Right lobe of liver (tissue), 6 donors: ENCODE measurements around the gene SHISAL2A. TPM values are rescaled to one million over a fixed set of nuclear protein-coding genes. Genes with fewer than 3 reads are reported as not detected.

Experiments
- ATAC-seq, 4 donors: fragments of 200-7000 bp; cut with Tn5 transposase; one replicate each; pipeline ENCODE4 v1.9.1; 2020; ENCODE audit warnings: mild to moderate bottlenecking in 4 of 4, moderate library complexity in 4 of 4
- DNase-seq, 3 donors: peaks; one replicate each; pipeline ENCODE4 v3.0.0-alpha.2; 2020
- H3K27ac ChIP-seq, 3 donors: fragments of 200-600 bp; one replicate each; pipeline ENCODE4 v1.8.0; 2022
- H3K27me3 ChIP-seq, 2 donors: fragments of 200-600 bp; one replicate each; pipeline ENCODE4 v1.8.0; 2022
- H3K36me3 ChIP-seq, 4 donors: fragments of 200-600 bp; sonication (generic) in 1 of 4; one replicate each; pipeline versions ENCODE4 v1.5.1 to v1.8.0; 2017 to 2022; ENCODE audit warnings: control low read depth in 1 of 4
- H3K4me1 ChIP-seq, 4 donors: fragments of 200-600 bp; sonication (generic) in 1 of 4; one replicate each; pipeline versions ENCODE4 v1.5.1 to v1.8.0; 2017 to 2022; ENCODE audit warnings: control low read depth in 1 of 4
- H3K4me3 ChIP-seq, 3 donors: fragments of 200-600 bp; one replicate each; pipeline ENCODE4 v1.8.0; 2022
- H3K9me3 ChIP-seq, 4 donors: fragments of 200-600 bp; sonication (generic) in 1 of 4; one replicate each; pipeline versions ENCODE4 v1.5.1 to v1.8.0; 2017 to 2022; ENCODE audit warnings: control low read depth in 1 of 4
- CTCF ChIP-seq, 4 donors: fragments of 200-600 bp in 3 of 4; fragments of 450-650 bp in 1 of 4; IDR thresholded peaks; one replicate each; pipeline versions ENCODE4 v1.5.1 to v1.8.0; 2016 to 2022; ENCODE audit warnings: antibody characterized with exemption in 4 of 4, mild to moderate bottlenecking in 2 of 4
- POLR2A ChIP-seq: fragments of 450-650 bp; IDR thresholded peaks from one replicate; pipeline ENCODE4 v1.6.1; 2017; ENCODE audit warnings: antibody characterized with exemption, mild to moderate bottlenecking
- WGBS: methylation state at CpG from one replicate; pipeline ENCODE4 v1.1.6; 2018; ENCODE audit warnings: low coverage, low lambda C conversion rate; ENCODE audit not compliant: insufficient coverage; ENCODE audit errors: missing lambda C conversion rate; 5-methylcytosine and 5-hydroxymethylcytosine counted together
- intact Hi-C, 2 donors: fragments of 100-400 bp; cut with DNase I; formaldehyde crosslinking; loops; one replicate each; pipeline versions ENCODE4 v1.11.2 to v1.14.1; 2022
- total RNA-seq, 6 experiments: library from RNA; depleted of rRNA in 2 of 6; stranded (reverse); fragments of >200 nt in 2 of 6; fragmentation: NEBNext Ultra II Directional in 3 of 6; extraction: Animal tissue kit (Norgen Biotek cat#: 25700) in 3 of 6; gene quantifications; one replicate each; pipeline versions ENCODE4 v1.1.0 to v1.2.4, GENCODE V29; 2016 to 2023
- donor health status: DM: no; HTN: yes; CAD: no.
- donor health status: DM: no; HTN: no; CAD: no.
- donor health status: DM: no; HTN: no; CAD: no.
- donor health status: DM: no; HTN: yes; CAD: no.
- donor health status: DM: no; HTN: yes; CAD: no.

SHISAL2A gene
- total RNA-seq, 6 experiments from 2014 or later, result not detected

- TF ChIP-seq CTCF (IDR thresholded peaks at IDR 0.05) (no peak), POLR2A (no peak)
- 54% methylated on average over 2 of the region's 2 CpGs for WGBS
- DNase-seq (no peak), ATAC-seq (peak; percentile 45 to 75 (median 50))
- intact Hi-C loops, result no loop called here
- Histone ChIP-seq H3K27me3 (no peaks in the 10 kb centered on the region), H3K9me3 (no peaks in the 10 kb centered on the region), H3K36me3 (no peaks in the 10 kb centered on the region), H3K4me1 (peaks cover 0 to 4% (median 0%) of the 10 kb centered on the region in 4 donors), H3K27ac (no peak overlapping the region), H3K4me3 (no peak overlapping the region)
Measured at GRCh38 chr1:52613636-52614373, 19.2 kb upstream of the SHISAL2A start.

GRCh38 chr1:52614671-52615070 is 18.3 kb upstream of the SHISAL2A start:
- WGBS, result 100% methylated on average over 4 of the region's 5 CpGs
- Histone ChIP-seq H3K27me3 (no peaks in the 10 kb centered on the region), H3K4me1 (peaks cover 0 to 4% (median 0%) of the 10 kb centered on the region in 4 donors), H3K27ac (no peak overlapping the region), H3K36me3 (no peaks in the 10 kb centered on the region), H3K4me3 (no peak overlapping the region), H3K9me3 (no peaks in the 10 kb centered on the region)
- intact Hi-C loops, result no loop called here
- ATAC-seq (no peak), DNase-seq (no peak)
- TF ChIP-seq POLR2A (no peak), CTCF (IDR thresholded peaks at IDR 0.05) (no peak)

GRCh38 chr1:52615489-52616042 is 17.4 kb upstream of the SHISAL2A start:
- TF ChIP-seq POLR2A, result no peak
- TF ChIP-seq CTCF (IDR thresholded peaks at IDR 0.05), result no peak
- Histone ChIP-seq H3K9me3 (no peaks in the 10 kb centered on the region), H3K36me3 (no peaks in the 10 kb centered on the region), H3K4me3 (no peak overlapping the region), H3K27me3 (no peaks in the 10 kb centered on the region), H3K27ac (no peak overlapping the region), H3K4me1 (peaks cover 0 to 4% (median 0%) of the 10 kb centered on the region in 4 donors)
- intact Hi-C loops, result no loop called here
- 71% methylated on average over 5 of the region's 5 CpGs for WGBS
- ATAC-seq (no peak), DNase-seq (no peak)

GRCh38 chr1:52621950-52622349 is 11.0 kb upstream of the SHISAL2A start:
- Histone ChIP-seq H3K36me3 (no peaks in the 10 kb centered on the region), H3K27me3 (no peaks in the 10 kb centered on the region), H3K9me3 (no peaks in the 10 kb centered on the region), H3K4me3 (no peak overlapping the region), H3K4me1 (no peaks in the 10 kb centered on the region), H3K27ac (no peak overlapping the region)
- ATAC-seq (no peak), DNase-seq (no peak)
- intact Hi-C loops, result no loop called here
- 50% methylated on average over 1 of the region's 2 CpGs for WGBS
- TF ChIP-seq POLR2A (no peak), CTCF (IDR thresholded peaks at IDR 0.05) (no peak)
